Measurements from ENCODE around the gene HUS1. TPM values are rescaled to one million over a fixed set of nuclear protein-coding genes. Genes with fewer than 3 reads are reported as not detected.

Gene HUS1
- total RNA-seq, 1 donor from 2014 or later: 34.4 TPM

DNA sequence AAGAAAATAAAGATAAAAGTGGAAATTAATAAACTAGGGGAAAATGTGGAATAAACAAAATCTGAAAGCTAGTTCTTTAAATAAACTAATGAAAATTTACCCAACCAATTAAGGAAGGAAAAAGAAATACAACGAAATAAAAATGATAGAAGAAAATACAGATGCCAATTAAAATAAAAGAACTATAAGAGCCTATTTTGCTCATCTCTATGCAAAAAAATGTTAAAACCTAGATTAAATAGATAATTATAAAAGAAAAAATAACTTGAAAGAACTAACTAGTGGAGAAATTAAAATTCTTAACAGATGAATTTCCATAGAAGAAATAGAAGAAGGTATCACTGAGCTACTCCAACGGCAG lies 63.8 kb downstream of the HUS1 start:
- Histone ChIP-seq H3K9me3 (ENCODE audit: insufficient read depth, low read depth, low read length) (no peaks in the 10 kb centered on the region), H2AFZ (ENCODE audit: low read depth, low read length) (no peak overlapping the region), H3K4me1 (ENCODE audit: insufficient read depth, low read length) (peaks cover 7% of the 10 kb centered on the region), H3K79me2 (ENCODE audit: insufficient read depth, low read length) (no peaks in the 10 kb centered on the region), H3K9ac (ENCODE audit: low read length) (no peak overlapping the region), H3K4me2 (ENCODE audit: low read length) (no peak overlapping the region), H3K27me3 (ENCODE audit: insufficient read depth, low read length) (no peaks in the 10 kb centered on the region), H4K20me1 (ENCODE audit: insufficient read depth, low read length) (no peaks in the 10 kb centered on the region), H3K27ac (ENCODE audit: low read depth, low read length) (no peak overlapping the region), H3K36me3 (ENCODE audit: insufficient read depth, low read length) (no peaks in the 10 kb centered on the region), H3K4me3 (ENCODE audit: insufficient read depth, low read depth, low read length) (no peak overlapping the region)
- H3K36me3 Mint-ChIP-seq (ENCODE audit: low read depth, unreplicated experiment): no peaks in the 10 kb centered on the region
- TF ChIP-seq, protein P1, sequence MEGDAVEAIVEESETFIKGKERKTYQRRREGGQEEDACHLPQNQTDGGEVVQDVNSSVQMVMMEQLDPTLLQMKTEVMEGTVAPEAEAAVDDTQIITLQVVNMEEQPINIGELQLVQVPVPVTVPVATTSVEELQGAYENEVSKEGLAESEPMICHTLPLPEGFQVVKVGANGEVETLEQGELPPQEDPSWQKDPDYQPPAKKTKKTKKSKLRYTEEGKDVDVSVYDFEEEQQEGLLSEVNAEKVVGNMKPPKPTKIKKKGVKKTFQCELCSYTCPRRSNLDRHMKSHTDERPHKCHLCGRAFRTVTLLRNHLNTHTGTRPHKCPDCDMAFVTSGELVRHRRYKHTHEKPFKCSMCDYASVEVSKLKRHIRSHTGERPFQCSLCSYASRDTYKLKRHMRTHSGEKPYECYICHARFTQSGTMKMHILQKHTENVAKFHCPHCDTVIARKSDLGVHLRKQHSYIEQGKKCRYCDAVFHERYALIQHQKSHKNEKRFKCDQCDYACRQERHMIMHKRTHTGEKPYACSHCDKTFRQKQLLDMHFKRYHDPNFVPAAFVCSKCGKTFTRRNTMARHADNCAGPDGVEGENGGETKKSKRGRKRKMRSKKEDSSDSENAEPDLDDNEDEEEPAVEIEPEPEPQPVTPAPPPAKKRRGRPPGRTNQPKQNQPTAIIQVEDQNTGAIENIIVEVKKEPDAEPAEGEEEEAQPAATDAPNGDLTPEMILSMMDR (IDR thresholded peaks at IDR 0.05; ENCODE audit: insufficient read depth, low read depth, low read length): no peak
- no peak for TF ChIP-seq EZH2 (IDR thresholded peaks at IDR 0.05; ENCODE audit: insufficient read depth, low read length)
- DNase-seq (ENCODE audit: low read depth) (no peak), FAIRE-seq (no peak)
- H3K4me1 Mint-ChIP-seq (ENCODE audit: low read depth, unreplicated experiment): peaks cover 27% of the 10 kb centered on the region
- H3K27ac Mint-ChIP-seq (ENCODE audit: unreplicated experiment): peak overlapping the region; percentile 80
- H3K4me3 Mint-ChIP-seq (ENCODE audit: unreplicated experiment): no peak overlapping the region
- peaks cover 8% of the 10 kb centered on the region for H3K9me3 Mint-ChIP-seq (ENCODE audit: unreplicated experiment)
- H3K27me3 Mint-ChIP-seq (ENCODE audit: low read depth, unreplicated experiment): no peaks in the 10 kb centered on the region

DNA sequence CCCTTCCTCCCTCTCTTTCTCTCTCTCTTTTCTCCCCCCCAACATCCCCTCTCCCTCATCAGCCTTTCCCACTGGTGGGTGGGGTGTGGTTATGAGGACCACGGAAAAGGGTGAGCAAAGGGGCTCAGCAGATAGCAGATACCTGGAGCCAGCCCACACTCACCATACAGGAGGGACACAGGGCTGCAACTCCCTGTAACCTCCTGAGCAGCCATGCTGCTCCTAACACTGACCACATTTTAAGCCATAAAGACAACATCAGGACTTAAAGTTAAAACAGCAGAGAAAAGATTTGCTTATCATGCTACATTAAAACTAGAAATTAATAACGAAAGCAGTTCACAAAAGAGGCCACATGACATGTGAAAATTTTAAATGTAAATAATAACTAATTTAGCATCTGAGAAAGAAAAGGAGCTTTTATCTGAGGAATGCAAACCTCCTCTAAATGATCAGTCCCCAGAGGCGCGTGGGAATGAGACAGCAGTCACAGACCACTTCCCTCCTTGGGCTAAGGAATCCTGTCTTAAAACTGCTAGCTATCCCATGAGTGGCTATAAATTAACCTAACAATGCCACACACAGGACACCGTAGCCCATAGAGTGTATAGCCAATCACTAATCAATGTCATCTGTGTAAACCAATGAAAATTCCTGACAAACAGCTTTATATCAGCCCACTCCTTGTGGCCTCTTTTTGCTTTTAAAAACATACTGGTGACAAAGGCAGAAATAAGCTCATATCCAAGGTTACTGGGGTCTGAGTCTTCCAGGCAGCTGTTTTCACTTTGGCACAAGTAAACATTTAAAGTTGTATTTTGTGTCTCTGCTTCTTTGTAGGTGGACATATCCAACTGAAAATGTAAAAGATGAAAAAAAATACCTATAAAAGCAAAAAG lies 64.4 kb downstream of the HUS1 start:
- Histone ChIP-seq H2AFZ (ENCODE audit: low read depth, low read length) (no peak overlapping the region), H3K79me2 (ENCODE audit: insufficient read depth, low read length) (no peaks in the 10 kb centered on the region), H3K4me1 (ENCODE audit: insufficient read depth, low read length) (peaks cover 7% of the 10 kb centered on the region), H3K27ac (ENCODE audit: low read depth, low read length) (no peak overlapping the region), H3K4me3 (ENCODE audit: insufficient read depth, low read depth, low read length) (no peak overlapping the region), H4K20me1 (ENCODE audit: insufficient read depth, low read length) (no peaks in the 10 kb centered on the region), H3K9me3 (ENCODE audit: insufficient read depth, low read depth, low read length) (no peaks in the 10 kb centered on the region), H3K36me3 (ENCODE audit: insufficient read depth, low read length) (no peaks in the 10 kb centered on the region), H3K9ac (ENCODE audit: low read length) (no peak overlapping the region), H3K27me3 (ENCODE audit: insufficient read depth, low read length) (no peaks in the 10 kb centered on the region), H3K4me2 (ENCODE audit: low read length) (peak overlapping the region; percentile 41)
- Mint-ChIP-seq H3K27ac (ENCODE audit: unreplicated experiment) (peak overlapping the region; percentile 84), H3K4me3 (ENCODE audit: unreplicated experiment) (no peak overlapping the region), H3K9me3 (ENCODE audit: unreplicated experiment) (peaks cover 8% of the 10 kb centered on the region), H3K36me3 (ENCODE audit: low read depth, unreplicated experiment) (no peaks in the 10 kb centered on the region), H3K4me1 (ENCODE audit: low read depth, unreplicated experiment) (peaks cover 27% of the 10 kb centered on the region), H3K27me3 (ENCODE audit: low read depth, unreplicated experiment) (no peaks in the 10 kb centered on the region)
- TF ChIP-seq, protein P1 (IDR thresholded peaks at IDR 0.05; ENCODE audit: insufficient read depth, low read depth, low read length): no peak
- TF ChIP-seq EZH2 (IDR thresholded peaks at IDR 0.05; ENCODE audit: insufficient read depth, low read length): no peak
- FAIRE-seq: peak; percentile 34
- no peak for DNase-seq (ENCODE audit: low read depth)

Other genes starting within 250 kb of the HUS1 start
- gene PKD1L1, start 31.1 kb downstream of the HUS1 start, total RNA-seq: 0.31 and 0.39 TPM in 2 replicates
- gene SUN3, start 49.5 kb upstream of the HUS1 start, total RNA-seq: not detected in 2 replicates
- gene C7orf57, start 55.9 kb upstream of the HUS1 start, total RNA-seq: not detected in 2 replicates
- gene UPP1, start 109.7 kb upstream of the HUS1 start, total RNA-seq: 33.6 and 54.2 TPM in 2 replicates
- 0.34 and 0.38 TPM in 2 replicates for gene ABCA13, start 191.8 kb upstream of the HUS1 start, total RNA-seq

Data from astrocyte (in vitro differentiated cells and primary cell).